Neuronal stem cell (in vitro differentiated cells): ENCODE results near the gene GIPC2.

Experiments used
- DNase-seq: peaks from one replicate; pipeline ENCODE4 v3.0.0-alpha.2; 2013; ENCODE audit warnings: low spot score
- H2AFZ ChIP-seq: one replicate; pipeline ENCODE4 v1.6.1; 2013; ENCODE audit warnings: mild to moderate bottlenecking, low read length, inconsistent platforms
- H2AK5ac ChIP-seq: 2 replicates; pipeline ENCODE4 v1.6.1; 2013; ENCODE audit warnings: low read depth, mild to moderate bottlenecking, inconsistent platforms, low read length, moderate library complexity, mixed read lengths
- H2BK120ac ChIP-seq: 2 replicates; pipeline ENCODE4 v1.6.1; 2013; ENCODE audit warnings: low read depth, mild to moderate bottlenecking, inconsistent platforms, low read length, moderate library complexity, mixed read lengths
- H2BK12ac ChIP-seq: one replicate; pipeline ENCODE4 v1.6.1; 2013; ENCODE audit warnings: low read length, inconsistent platforms
- H2BK15ac ChIP-seq: 2 replicates; pipeline ENCODE4 v1.6.1; 2013; ENCODE audit warnings: mild to moderate bottlenecking, low read length, inconsistent platforms, mixed read lengths
- H2BK5ac ChIP-seq: one replicate; pipeline ENCODE4 v1.6.1; 2013; ENCODE audit warnings: inconsistent platforms, mild to moderate bottlenecking, low read length, moderate library complexity
- H3K14ac ChIP-seq: one replicate; pipeline ENCODE4 v1.6.1; 2013; ENCODE audit warnings: low read length, inconsistent platforms
- H3K18ac ChIP-seq: 2 replicates; pipeline ENCODE4 v1.6.1; 2013; ENCODE audit warnings: low read length, inconsistent platforms
- H3K23ac ChIP-seq: 2 replicates; pipeline ENCODE4 v1.6.1; 2013; ENCODE audit warnings: low read depth, mild to moderate bottlenecking, mixed read lengths, low read length, inconsistent platforms; ENCODE audit not compliant: poor library complexity
- H3K27ac ChIP-seq: replicated peaks from 3 replicates; pipeline ENCODE4 v1.5.1; 2013; ENCODE audit warnings: low read length, inconsistent platforms
- H3K27me3 ChIP-seq, 3 experiments: 2 replicates each; pipeline ENCODE4 v1.6.1; 2013; ENCODE audit warnings: low read length in 3 of 3, mild to moderate bottlenecking in 2 of 3, inconsistent platforms in 1 of 3, low read depth in 1 of 3, mixed read lengths in 1 of 3, moderate library complexity in 1 of 3; ENCODE audit not compliant: control insufficient read depth in 3 of 3, insufficient read depth in 3 of 3
- H3K36me3 ChIP-seq, 2 donors: replicated peaks in 1 of 2; 2 replicates each; pipeline ENCODE4 v1.6.1; 2013; ENCODE audit warnings: low read length in 2 of 2; ENCODE audit not compliant: control insufficient read depth in 2 of 2, insufficient read depth in 2 of 2
- H3K4ac ChIP-seq: 2 replicates; pipeline ENCODE4 v1.6.1; 2013; ENCODE audit warnings: inconsistent platforms, mild to moderate bottlenecking, low read length, moderate library complexity
- H3K4me1 ChIP-seq, 2 donors: 1 replicate in 1 of 2; 2 replicates in 1 of 2; pipeline ENCODE4 v1.6.1; 2013; ENCODE audit warnings: low read length in 2 of 2, low read depth in 1 of 2; ENCODE audit not compliant: control insufficient read depth in 2 of 2, insufficient read depth in 1 of 2
- H3K4me2 ChIP-seq: one replicate; pipeline ENCODE4 v1.6.1; 2013; ENCODE audit warnings: mild to moderate bottlenecking, low read length, inconsistent platforms; ENCODE audit not compliant: insufficient read depth, poor library complexity, severe bottlenecking
- H3K4me3 ChIP-seq, 2 donors: 2 replicates each; pipeline ENCODE4 v1.5.1; 2013; ENCODE audit warnings: low read length in 2 of 2, mild to moderate bottlenecking in 2 of 2, inconsistent platforms in 1 of 2, moderate library complexity in 1 of 2
- H3K79me1 ChIP-seq: one replicate; pipeline ENCODE4 v1.6.1; 2013; ENCODE audit warnings: low read depth, mild to moderate bottlenecking, inconsistent platforms, low read length, moderate library complexity
- H3K9ac ChIP-seq: one replicate; pipeline ENCODE4 v1.6.1; 2013; ENCODE audit warnings: mild to moderate bottlenecking, low read depth, low read length, inconsistent platforms; ENCODE audit not compliant: poor library complexity
- H3K9me3 ChIP-seq, 2 donors: replicated peaks in 1 of 2; 2 replicates each; pipeline versions ENCODE3 to v1.6.1; 2013; ENCODE audit warnings: low read length in 2 of 2, mild to moderate bottlenecking in 2 of 2, inconsistent platforms in 1 of 2, low read depth in 1 of 2, mixed read lengths in 1 of 2, moderate library complexity in 1 of 2; ENCODE audit not compliant: control insufficient read depth in 2 of 2, insufficient read depth in 1 of 2
- H4K8ac ChIP-seq: one replicate; pipeline ENCODE4 v1.6.1; 2013; ENCODE audit warnings: low read depth, mild to moderate bottlenecking, inconsistent platforms, low read length, moderate library complexity
- H4K91ac ChIP-seq: one replicate; pipeline ENCODE4 v1.6.1; 2013; ENCODE audit warnings: low read length, low read depth, mild to moderate bottlenecking, inconsistent platforms; ENCODE audit not compliant: poor library complexity
- WGBS, 2 donors: extraction: QIAGEN DNeasy Blood & Tissue Kit; methylation state at CpG; one replicate each; pipeline ENCODE4 v1.1.7; 2013; ENCODE audit warnings: missing lambda C conversion rate in 2 of 2, mixed read lengths in 1 of 2; ENCODE audit not compliant: insufficient read length in 2 of 2, insufficient replicate concordance in 1 of 2; ENCODE audit errors: extremely low coverage in 2 of 2; 5-methylcytosine and 5-hydroxymethylcytosine counted together

GIPC2 gene

GRCh38 chr1:78088015-78088414 is 42.2 kb downstream of the GIPC2 start:
- Histone ChIP-seq H3K9me3 (no peaks in the 10 kb centered on the region), H3K79me1 (no peaks in the 10 kb centered on the region), H3K4me1 (no peaks in the 10 kb centered on the region), H3K14ac (no peak overlapping the region), H3K4me2 (no peak overlapping the region), H3K27me3 (peaks cover 0 to 3% (median 0%) of the 10 kb centered on the region in 3 experiments), H4K8ac (no peak overlapping the region), H3K4me3 (no peak overlapping the region), H2BK15ac (no peak overlapping the region), H2BK12ac (no peak overlapping the region), H3K27ac (no peak overlapping the region), H3K18ac (no peak overlapping the region), H2BK5ac (no peak overlapping the region), H2AFZ (no peak overlapping the region), H2AK5ac (no peak overlapping the region), H4K91ac (no peak overlapping the region), H3K23ac (no peak overlapping the region), H2BK120ac (no peak overlapping the region), H3K4ac (no peak overlapping the region), H3K36me3 (no peaks in the 10 kb centered on the region), H3K9ac (no peak overlapping the region)
- no peak for DNase-seq
- WGBS, 2 donors, result no CpG with 5 or more reads among the region's 2 CpGs

GRCh38 chr1:78088486-78088885 is 42.7 kb downstream of the GIPC2 start:
- Histone ChIP-seq H2BK120ac (no peak overlapping the region), H3K23ac (no peak overlapping the region), H2BK12ac (no peak overlapping the region), H4K91ac (no peak overlapping the region), H3K79me1 (no peaks in the 10 kb centered on the region), H2AFZ (no peak overlapping the region), H3K9ac (no peak overlapping the region), H3K4me3 (no peak overlapping the region), H3K27me3 (no peaks in the 10 kb centered on the region), H2BK5ac (no peak overlapping the region), H2BK15ac (no peak overlapping the region), H3K14ac (no peak overlapping the region), H3K4me2 (no peak overlapping the region), H3K4me1 (no peaks in the 10 kb centered on the region), H3K18ac (no peak overlapping the region), H3K9me3 (no peaks in the 10 kb centered on the region), H3K4ac (no peak overlapping the region), H3K27ac (no peak overlapping the region), H2AK5ac (no peak overlapping the region), H3K36me3 (no peaks in the 10 kb centered on the region), H4K8ac (no peak overlapping the region)
- no peak for DNase-seq

- no peak overlapping the region for H3K4me2 ChIP-seq
- no peak overlapping the region for H3K4ac ChIP-seq
- DNase-seq, result no peak
- H3K4me1 ChIP-seq, result no peaks in the 10 kb centered on the region
- H3K36me3 ChIP-seq, result no peaks in the 10 kb centered on the region
- H3K14ac ChIP-seq, result no peak overlapping the region
- no peak overlapping the region for H3K27ac ChIP-seq
- H3K4me3 ChIP-seq, result no peak overlapping the region
- no peak overlapping the region for H3K18ac ChIP-seq
- no peak overlapping the region for H3K23ac ChIP-seq
- no CpG with 5 or more reads among the region's 3 CpGs for WGBS, 2 donors
- no peaks in the 10 kb centered on the region for H3K9me3 ChIP-seq
- H2AK5ac ChIP-seq, result no peak overlapping the region
- no peak overlapping the region for H3K9ac ChIP-seq
- no peak overlapping the region for H4K8ac ChIP-seq
- H2BK15ac ChIP-seq, result no peak overlapping the region
- H2BK12ac ChIP-seq, result no peak overlapping the region
- H2BK120ac ChIP-seq, result no peak overlapping the region
- H3K79me1 ChIP-seq, result no peaks in the 10 kb centered on the region
- no peak overlapping the region for H2AFZ ChIP-seq
- H3K27me3 ChIP-seq, result no peaks in the 10 kb centered on the region
- H2BK5ac ChIP-seq, result no peak overlapping the region
- no peak overlapping the region for H4K91ac ChIP-seq
Observed at GRCh38 chr1:78089010-78089409, 43.2 kb downstream of the GIPC2 start.

GRCh38 chr1:78090472-78091133 is 44.8 kb downstream of the GIPC2 start:
- H3K4me3 ChIP-seq, result no peak overlapping the region
- H4K8ac ChIP-seq, result no peak overlapping the region
- H2BK120ac ChIP-seq, result no peak overlapping the region
- WGBS, 2 donors, result no CpG with 5 or more reads among the region's 3 CpGs
- H2AFZ ChIP-seq, result no peak overlapping the region
- no peaks in the 10 kb centered on the region for H3K36me3 ChIP-seq
- no peak overlapping the region for H2AK5ac ChIP-seq
- H3K18ac ChIP-seq, result no peak overlapping the region
- H3K4me1 ChIP-seq, result no peaks in the 10 kb centered on the region
- H3K14ac ChIP-seq, result no peak overlapping the region
- no peak overlapping the region for H3K23ac ChIP-seq
- no peak overlapping the region for H3K9ac ChIP-seq
- no peak overlapping the region for H3K27ac ChIP-seq
- H3K9me3 ChIP-seq, result no peaks in the 10 kb centered on the region
- no peak overlapping the region for H3K4ac ChIP-seq
- H2BK12ac ChIP-seq, result no peak overlapping the region
- no peak overlapping the region for H4K91ac ChIP-seq
- no peak overlapping the region for H3K4me2 ChIP-seq
- no peak overlapping the region for H2BK15ac ChIP-seq
- H2BK5ac ChIP-seq, result no peak overlapping the region
- DNase-seq, result no peak
- H3K27me3 ChIP-seq, result no peaks in the 10 kb centered on the region
- H3K79me1 ChIP-seq, result no peaks in the 10 kb centered on the region
